Measurements from ENCODE around the gene IFT80.

Gene IFT80

DNA sequence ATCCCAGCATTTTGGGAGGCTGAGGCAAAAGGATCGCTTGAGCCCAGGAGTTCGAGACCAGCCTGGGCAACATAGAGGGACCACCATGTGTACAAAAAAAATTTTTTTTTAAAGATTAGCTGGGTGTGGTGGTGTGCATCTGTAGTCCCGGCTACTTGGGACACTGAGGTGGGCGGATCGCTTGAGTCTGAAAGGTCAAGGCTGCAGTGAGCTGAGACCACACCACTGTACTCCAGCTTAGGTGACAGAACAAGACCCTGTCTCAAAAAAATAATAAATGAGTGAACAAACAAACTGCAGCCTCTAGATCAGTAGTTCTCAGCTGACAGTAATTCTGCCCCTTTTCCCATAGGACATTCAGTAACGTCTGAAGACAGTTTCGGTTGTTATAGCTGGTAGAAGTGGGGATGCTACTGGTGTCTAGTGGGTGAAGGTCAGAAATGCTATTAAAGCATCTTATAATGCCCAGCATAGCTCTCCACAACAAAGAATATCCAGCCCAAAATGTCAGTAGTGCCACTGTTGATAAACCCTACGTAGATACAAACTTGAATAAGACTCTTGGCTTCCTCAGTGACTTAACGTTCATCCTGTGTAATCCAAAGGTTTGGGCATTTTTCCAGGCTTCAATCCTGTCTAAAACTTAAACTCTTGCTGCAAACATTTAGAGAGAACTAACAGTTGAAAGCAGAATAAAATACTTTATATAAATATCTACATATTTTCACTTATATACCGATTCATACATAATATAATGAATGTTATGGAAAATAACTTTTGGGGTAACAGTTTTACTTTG lies 11.0 kb upstream of the IFT80 start:
- H3K4me1 Mint-ChIP-seq (ENCODE audit: low read depth): peaks cover 3% of the 10 kb centered on the region
- H3K4me3 Mint-ChIP-seq: no peak overlapping the region
- peaks cover 73% of the 10 kb centered on the region for H3K36me3 Mint-ChIP-seq (ENCODE audit: low read depth)
- no peaks in the 10 kb centered on the region for H3K9me3 Mint-ChIP-seq
- no peak overlapping the region for H3K27ac Mint-ChIP-seq
- H3K27me3 Mint-ChIP-seq: no peaks in the 10 kb centered on the region

DNA sequence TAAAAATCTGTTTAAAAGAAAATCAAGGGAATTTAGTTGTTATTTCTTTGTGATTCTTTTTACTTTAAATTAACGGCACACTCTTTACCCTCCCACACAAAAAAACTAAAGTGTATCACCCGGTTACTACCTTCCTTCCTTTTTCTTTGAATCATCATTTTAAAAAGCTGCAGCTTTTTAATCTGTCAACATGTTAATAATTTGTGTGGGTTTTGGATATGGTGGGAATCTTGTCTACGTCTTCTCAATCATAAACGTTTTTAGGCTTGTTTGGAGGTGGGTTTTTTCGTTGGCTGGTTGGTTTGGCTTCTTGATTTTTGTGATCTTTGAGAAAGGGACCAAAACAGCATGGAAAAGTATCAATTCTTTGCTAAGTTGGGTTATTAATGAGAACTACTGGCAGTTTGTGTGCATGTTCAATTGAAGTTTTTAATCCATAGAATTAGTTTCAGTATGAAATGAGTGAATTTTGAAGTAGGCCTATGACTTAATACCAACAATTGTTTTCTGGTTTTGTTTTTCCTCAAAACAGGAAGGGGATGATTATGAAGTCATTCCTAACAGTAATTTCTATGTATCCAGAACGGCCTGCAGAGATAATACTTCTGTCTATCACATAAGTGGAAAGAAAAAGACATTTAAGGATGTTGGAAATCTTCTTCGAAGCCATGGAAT lies 4.9 kb upstream of the IFT80 start:
- Mint-ChIP-seq H3K4me1 (ENCODE audit: low read depth) (peaks cover 43% of the 10 kb centered on the region), H3K27ac (peak overlapping the region; percentile 2), H3K4me3 (peak overlapping the region; percentile 46), H3K27me3 (peaks cover 9% of the 10 kb centered on the region), H3K36me3 (ENCODE audit: low read depth) (peaks cover 81% of the 10 kb centered on the region), H3K9me3 (no peaks in the 10 kb centered on the region)

DNA sequence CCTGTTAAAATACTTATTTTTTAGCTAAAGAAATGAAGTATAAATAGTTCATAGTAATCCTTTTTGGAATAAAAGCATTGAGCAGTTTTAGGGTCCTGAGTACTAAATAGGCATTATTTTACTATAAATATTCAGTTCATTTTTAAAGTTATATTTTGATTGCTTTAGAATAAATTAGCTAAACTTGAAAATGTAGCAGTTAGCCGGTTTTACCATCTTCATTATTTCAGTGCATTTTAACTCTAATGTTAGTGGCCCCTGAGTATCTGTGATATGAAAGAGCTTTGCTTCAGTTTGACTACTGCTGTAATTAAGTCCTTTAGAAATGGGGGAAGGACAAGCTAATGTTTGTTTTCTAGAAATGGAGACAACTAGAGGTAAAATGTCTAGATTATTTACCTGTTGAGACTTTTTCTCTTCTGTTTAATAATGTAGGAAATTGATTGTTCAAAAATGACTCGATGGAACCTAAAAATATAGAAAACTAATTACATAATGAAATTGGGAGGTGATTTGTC lies 4.1 kb upstream of the IFT80 start:
- H3K27ac Mint-ChIP-seq: no peak overlapping the region
- peak overlapping the region; percentile 97 for H3K4me3 Mint-ChIP-seq

DNA sequence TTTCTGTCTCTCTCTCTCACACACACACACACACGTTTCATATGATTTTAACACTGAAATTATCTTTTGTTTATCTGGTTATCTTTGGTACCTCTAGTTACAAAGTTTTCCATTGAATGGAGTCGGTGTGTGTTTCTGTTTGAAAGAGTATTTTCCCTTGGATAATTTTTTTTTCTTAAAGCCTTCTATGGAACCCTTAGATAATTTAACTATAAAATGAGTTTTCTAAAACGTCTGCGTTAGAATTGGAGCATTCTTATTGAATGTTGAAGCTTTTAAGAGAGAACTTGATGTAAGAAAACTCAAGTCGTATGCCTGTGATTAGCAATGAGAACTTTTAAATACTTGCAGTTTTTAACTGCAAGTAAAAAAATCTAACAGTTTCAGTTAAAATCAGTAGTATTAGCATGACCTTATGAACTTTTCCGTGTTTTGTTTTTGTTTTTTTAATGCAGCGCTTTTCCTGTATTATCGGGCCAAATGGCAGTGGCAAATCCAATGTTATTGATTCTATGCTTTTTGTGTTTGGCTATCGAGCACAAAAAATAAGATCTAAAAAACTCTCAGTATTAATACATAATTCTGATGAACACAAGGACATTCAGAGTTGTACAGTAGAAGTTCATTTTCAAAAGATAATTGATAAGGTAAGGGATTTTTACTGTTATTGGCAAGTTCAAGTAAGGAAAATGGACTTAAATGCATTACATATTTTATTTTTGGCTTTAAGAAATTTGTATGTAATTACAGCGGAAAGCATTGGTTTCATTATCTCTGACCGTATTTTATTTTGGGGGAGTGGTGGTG lies 3.4 kb upstream of the IFT80 start:
- Mint-ChIP-seq H3K27me3 (peaks cover 9% of the 10 kb centered on the region), H3K36me3 (ENCODE audit: low read depth) (peaks cover 69% of the 10 kb centered on the region), H3K4me3 (peak overlapping the region; percentile 97), H3K27ac (no peak overlapping the region), H3K9me3 (no peaks in the 10 kb centered on the region), H3K4me1 (ENCODE audit: low read depth) (peaks cover 50% of the 10 kb centered on the region)

More for the DNA sequence above, 4.1 kb upstream of the IFT80 start:
- Mint-ChIP-seq H3K36me3 (ENCODE audit: low read depth) (peaks cover 75% of the 10 kb centered on the region), H3K27me3 (peaks cover 9% of the 10 kb centered on the region), H3K9me3 (no peaks in the 10 kb centered on the region), H3K4me1 (ENCODE audit: low read depth) (peaks cover 48% of the 10 kb centered on the region)

DNA sequence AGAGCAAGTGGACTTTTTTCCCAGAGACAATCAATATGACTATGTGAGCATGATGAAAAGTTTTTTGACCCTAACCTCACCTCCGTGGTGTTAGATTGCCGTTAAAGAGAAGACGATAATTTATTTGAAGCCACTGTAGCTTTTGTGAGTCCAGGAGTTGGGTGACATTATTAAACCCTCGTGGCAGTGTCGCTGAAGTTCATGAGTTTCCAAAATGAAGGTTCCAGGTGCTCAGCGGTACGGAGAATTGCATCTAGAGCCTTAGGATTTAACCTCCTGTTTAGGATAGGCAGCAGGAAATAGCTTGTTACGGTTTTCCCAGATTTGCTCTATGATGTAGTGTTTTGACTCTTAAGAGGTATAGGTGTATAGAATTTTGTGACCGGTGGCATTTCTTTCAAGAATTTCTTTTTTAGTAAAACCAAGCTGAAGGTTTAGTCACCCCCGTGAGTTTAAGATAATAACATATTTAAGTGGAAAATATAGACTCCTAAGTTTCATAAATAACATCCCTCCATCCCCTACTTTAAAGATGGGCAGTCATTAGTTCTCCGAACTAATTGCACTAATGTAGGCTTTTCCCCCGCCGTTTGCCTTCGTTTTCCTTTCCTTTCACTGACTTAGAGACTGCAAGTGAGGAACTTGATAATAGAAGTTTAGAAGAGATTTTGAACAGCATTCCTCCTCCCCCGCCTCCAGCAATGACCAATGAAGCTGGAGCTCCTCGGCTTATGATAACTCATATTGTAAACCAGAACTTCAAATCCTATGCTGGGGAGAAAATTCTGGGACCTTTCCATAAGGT lies 2.5 kb upstream of the IFT80 start:
- H3K36me3 Mint-ChIP-seq (ENCODE audit: low read depth): peaks cover 65% of the 10 kb centered on the region
- peak overlapping the region; percentile 97 for H3K4me3 Mint-ChIP-seq
- peak overlapping the region; percentile 63 for H3K27ac Mint-ChIP-seq
- H3K27me3 Mint-ChIP-seq: peaks cover 9% of the 10 kb centered on the region
- no peaks in the 10 kb centered on the region for H3K9me3 Mint-ChIP-seq
- peaks cover 56% of the 10 kb centered on the region for H3K4me1 Mint-ChIP-seq (ENCODE audit: low read depth)

DNA sequence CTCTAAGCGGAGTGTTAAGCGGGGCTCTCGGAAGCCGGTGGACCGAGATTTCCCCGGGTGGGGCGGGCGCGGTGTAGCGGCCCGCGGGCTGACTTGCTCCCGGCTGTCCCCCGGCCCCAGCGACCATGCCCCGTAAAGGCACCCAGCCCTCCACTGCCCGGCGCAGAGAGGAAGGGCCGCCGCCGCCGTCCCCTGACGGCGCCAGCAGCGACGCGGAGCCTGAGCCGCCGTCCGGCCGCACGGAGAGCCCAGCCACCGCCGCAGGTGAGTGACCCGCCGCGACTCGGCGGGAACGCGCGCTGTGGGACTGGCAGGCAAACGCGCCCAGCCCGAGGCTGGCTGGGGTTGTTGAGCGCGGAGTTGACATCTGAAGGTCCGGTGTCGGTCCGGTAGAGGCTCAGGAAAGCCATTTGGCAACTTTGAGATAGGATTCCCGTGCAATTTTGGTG lies 1.7 kb upstream of the IFT80 start:
- Mint-ChIP-seq H3K4me3 (peak overlapping the region; percentile 97), H3K9me3 (no peaks in the 10 kb centered on the region), H3K27me3 (peaks cover 9% of the 10 kb centered on the region), H3K36me3 (ENCODE audit: low read depth) (peaks cover 58% of the 10 kb centered on the region), H3K27ac (peak overlapping the region; percentile 63), H3K4me1 (ENCODE audit: low read depth) (peaks cover 56% of the 10 kb centered on the region)

DNA sequence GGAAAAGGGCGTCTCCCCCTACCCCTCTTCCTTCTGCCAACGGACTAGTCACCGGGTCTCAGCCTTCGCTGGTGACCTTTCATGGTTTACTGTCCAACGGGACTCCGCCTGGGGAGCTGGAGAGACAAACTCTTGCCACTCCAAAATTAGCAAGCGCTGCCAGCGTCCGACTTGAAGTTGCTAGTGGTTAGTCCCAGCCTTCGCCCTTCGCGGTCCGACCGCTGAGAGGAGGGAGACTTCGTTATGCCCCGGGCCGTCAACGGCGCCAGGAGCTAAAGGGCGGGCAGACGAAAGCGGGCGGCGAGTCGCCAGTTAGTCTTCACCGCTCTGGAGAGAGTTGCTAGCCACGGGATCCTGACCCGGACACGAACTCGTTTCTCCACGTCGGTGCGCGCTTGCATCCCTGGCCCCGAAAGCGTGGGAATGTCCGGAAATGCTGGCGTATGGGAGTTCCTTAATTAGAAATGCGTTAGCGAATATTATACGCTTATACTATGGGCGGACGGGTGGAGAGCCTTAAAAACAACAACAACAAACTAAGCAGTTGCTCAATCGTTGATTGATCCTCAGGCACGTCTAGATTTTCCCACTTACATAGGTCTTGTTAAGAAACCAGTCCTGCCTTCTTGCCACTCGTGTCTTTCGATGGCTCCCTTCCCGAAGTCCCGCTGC lies 1.1 kb upstream of the IFT80 start:
- Mint-ChIP-seq H3K4me3 (peak overlapping the region; percentile 97), H3K27ac (peak overlapping the region; percentile 99), H3K9me3 (no peaks in the 10 kb centered on the region), H3K27me3 (peaks cover 9% of the 10 kb centered on the region), H3K36me3 (ENCODE audit: low read depth) (peaks cover 54% of the 10 kb centered on the region), H3K4me1 (ENCODE audit: low read depth) (peaks cover 56% of the 10 kb centered on the region)

DNA sequence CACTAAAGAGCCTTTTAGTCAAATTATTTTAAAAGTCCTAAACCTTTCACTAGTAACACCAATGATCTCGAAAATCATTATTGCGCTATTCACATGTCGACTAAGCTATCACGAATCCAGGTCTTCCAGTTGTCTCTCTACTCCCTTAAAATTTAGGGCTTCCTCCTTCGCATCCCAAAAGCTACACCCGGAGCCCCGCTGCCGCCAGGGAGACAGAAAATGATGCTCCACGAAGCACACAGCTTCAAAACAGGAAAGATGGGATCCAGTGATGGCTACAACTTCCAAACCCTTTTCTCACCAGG lies 253 bp downstream of the IFT80 start:
- H3K27me3 Mint-ChIP-seq: peaks cover 9% of the 10 kb centered on the region
- peaks cover 40% of the 10 kb centered on the region for H3K36me3 Mint-ChIP-seq (ENCODE audit: low read depth)
- H3K4me1 Mint-ChIP-seq (ENCODE audit: low read depth): peaks cover 51% of the 10 kb centered on the region
- peak overlapping the region; percentile 99 for H3K27ac Mint-ChIP-seq
- peak overlapping the region; percentile 97 for H3K4me3 Mint-ChIP-seq
- H3K9me3 Mint-ChIP-seq: no peaks in the 10 kb centered on the region

DNA sequence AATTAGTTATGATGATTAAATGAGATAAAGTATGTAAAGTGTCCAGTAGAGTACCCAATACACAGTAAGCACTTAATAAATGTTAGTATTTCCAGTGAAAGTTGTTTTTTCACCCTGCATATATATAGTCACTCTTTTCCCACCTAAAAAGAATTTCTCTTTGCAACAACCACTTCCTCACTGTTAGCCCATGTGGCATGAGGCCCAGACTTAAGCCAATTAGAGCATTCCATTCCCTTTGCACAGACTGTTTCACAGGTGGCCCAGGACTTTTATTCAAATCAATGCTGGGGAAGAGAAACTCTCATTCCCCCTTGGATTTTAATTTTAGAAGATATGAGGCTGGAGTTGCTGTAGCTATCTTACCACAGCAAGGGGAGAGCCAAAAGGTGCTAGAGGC lies 3.7 kb downstream of the IFT80 start:
- Mint-ChIP-seq H3K27ac (no peak overlapping the region), H3K4me3 (no peak overlapping the region), H3K9me3 (no peaks in the 10 kb centered on the region), H3K4me1 (ENCODE audit: low read depth) (peaks cover 22% of the 10 kb centered on the region), H3K36me3 (ENCODE audit: low read depth) (peaks cover 14% of the 10 kb centered on the region), H3K27me3 (peaks cover 3% of the 10 kb centered on the region)

DNA sequence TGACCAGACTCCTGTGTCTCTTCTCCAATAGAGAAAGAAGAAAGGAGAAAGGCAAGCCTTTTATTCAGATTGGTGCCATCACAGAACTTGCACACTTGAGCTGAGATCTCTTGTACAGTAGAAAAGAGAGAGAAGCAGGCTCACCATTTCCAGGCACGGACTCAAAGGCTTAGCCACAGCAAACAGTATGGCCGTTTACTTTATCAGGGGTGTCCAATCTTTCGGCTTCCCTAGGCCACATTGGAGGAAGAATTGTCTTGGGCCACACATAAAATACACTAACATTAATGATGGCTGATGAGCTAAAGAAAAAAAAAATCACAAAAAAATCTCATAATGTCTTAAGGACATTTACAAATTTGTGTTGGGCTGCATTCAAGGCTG lies 5.0 kb downstream of the IFT80 start:
- Mint-ChIP-seq H3K9me3 (no peaks in the 10 kb centered on the region), H3K36me3 (ENCODE audit: low read depth) (peaks cover 9% of the 10 kb centered on the region), H3K27me3 (no peaks in the 10 kb centered on the region), H3K4me3 (no peak overlapping the region), H3K4me1 (ENCODE audit: low read depth) (peaks cover 17% of the 10 kb centered on the region), H3K27ac (no peak overlapping the region)

DNA sequence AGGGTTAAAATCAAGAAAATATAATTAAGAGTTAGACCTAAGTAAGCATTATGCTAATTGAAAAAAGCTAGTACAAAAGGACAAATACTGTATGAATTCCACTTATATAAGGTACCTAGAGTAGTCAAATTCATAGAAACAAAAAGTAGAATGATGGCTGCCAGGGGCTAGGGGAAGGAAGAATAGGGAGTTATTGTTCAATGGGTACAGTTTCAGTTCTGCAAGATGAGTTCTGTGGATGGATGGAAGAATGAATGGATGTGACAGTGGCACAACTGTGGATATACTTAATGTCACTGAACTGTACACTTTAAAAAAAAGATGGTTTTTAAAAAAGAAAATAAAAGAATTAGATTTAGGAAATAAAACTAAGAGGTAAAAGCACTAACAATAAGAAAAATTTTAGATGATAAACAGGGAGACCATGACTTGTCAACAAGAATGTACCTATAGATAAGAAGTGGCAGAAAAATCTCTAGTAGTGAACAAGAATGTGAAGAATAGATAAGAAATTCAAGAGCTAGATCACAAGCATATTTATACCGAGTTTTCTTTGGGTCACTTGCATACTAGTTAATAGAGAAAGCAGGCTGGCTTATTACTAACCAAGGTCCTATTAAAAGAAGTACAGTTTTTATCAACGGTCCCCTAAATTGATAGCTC lies 5.5 kb downstream of the IFT80 start:
- Mint-ChIP-seq H3K27ac (no peak overlapping the region), H3K9me3 (no peaks in the 10 kb centered on the region), H3K36me3 (ENCODE audit: low read depth) (peaks cover 9% of the 10 kb centered on the region), H3K4me3 (no peak overlapping the region), H3K4me1 (ENCODE audit: low read depth) (peaks cover 13% of the 10 kb centered on the region), H3K27me3 (no peaks in the 10 kb centered on the region)

DNA sequence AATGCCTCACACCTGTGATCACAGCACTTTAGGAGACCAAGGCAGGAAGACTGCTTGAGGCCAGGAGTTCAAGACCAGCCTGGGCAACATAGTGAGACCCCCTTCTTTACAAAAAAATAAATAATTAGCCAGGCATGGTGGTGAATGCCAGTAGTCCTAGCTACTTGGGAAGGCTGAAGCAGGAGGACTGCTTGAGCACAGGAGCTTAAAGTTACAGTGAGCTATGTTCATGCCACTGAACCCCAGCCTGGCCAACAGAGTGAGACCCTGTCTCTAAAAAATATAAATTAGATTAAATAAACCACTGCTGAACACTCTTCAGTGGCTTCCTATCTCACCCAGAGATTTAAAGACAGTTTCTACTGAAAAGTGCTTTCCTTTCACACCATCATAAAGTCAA lies 6.2 kb downstream of the IFT80 start:
- no peaks in the 10 kb centered on the region for H3K9me3 Mint-ChIP-seq
- H3K4me3 Mint-ChIP-seq: no peak overlapping the region
- H3K27me3 Mint-ChIP-seq: no peaks in the 10 kb centered on the region
- peaks cover 13% of the 10 kb centered on the region for H3K36me3 Mint-ChIP-seq (ENCODE audit: low read depth)
- peaks cover 7% of the 10 kb centered on the region for H3K4me1 Mint-ChIP-seq (ENCODE audit: low read depth)
- no peak overlapping the region for H3K27ac Mint-ChIP-seq

DNA sequence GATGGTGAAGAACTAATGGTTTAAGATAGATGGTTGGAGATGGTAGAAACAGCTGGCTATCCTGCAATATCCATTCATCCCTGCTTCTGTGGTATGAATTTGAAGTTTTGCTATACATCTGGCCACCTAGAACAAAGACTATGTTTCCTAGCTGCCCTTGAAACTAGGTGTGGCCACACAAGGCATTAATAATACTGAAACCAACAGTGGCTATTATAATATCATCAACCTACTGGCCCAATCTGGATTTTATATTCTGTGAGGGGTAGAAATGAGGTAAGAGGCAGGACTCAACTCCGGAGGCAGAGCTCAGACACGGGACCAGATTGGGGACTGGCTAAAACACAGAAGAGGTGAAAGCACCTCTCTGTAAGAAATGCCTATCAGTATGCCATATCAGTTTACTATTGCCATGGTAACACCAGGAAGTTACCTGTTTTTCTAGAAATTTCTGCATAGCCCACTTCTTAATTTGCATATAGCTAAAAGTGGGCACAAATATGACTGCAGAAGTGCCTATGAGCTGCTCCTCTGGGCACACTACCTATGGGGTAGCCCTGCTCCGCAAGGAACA lies 8.4 kb downstream of the IFT80 start:
- H3K9me3 Mint-ChIP-seq: no peaks in the 10 kb centered on the region
- H3K27me3 Mint-ChIP-seq: no peaks in the 10 kb centered on the region
- H3K4me3 Mint-ChIP-seq: no peak overlapping the region
- no peaks in the 10 kb centered on the region for H3K4me1 Mint-ChIP-seq (ENCODE audit: low read depth)
- no peak overlapping the region for H3K27ac Mint-ChIP-seq
- peaks cover 21% of the 10 kb centered on the region for H3K36me3 Mint-ChIP-seq (ENCODE audit: low read depth)
